ENCODE data around the gene CREBRF. TPM values are rescaled to one million over a fixed set of nuclear protein-coding genes. Genes with fewer than 3 reads are reported as not detected.
"Not testable (repeated sequence)": the region's sequence is repeated elsewhere in the genome, so short reads cannot be mapped to it uniquely, and the experiment has no call there.

The CREBRF gene
- total RNA-seq, 2 experiments from 2014 or later, result 92.7 to 99.6 TPM

- ChIA-PET CTCF (interaction anchor here (0.7 kb wide), 1 partner anchor 308 kb away, joined by 3 read pairs; no protein-coding TSS in a partner anchor), POLR2A (interaction anchor here (0.9 to 1.3 kb wide), 2 partner anchors 7 to 272 kb away, joined by 3 to 5 read pairs; no protein-coding TSS in a partner anchor)
- DNase-seq, result no peak
- Mint-ChIP-seq H3K4me3 (no peak overlapping the region), H3K27ac (no peak overlapping the region), H3K9me3 (no peaks in the 10 kb centered on the region), H3K36me3 (ENCODE audit: low read depth) (no peaks in the 10 kb centered on the region), H3K4me1 (ENCODE audit: low read depth) (peaks cover 28% of the 10 kb centered on the region), H3K27me3 (no peaks in the 10 kb centered on the region)
- intact Hi-C loops (cut with DNase I, micrococcal nuclease), result no loop called here
- Histone ChIP-seq H3K27ac (ENCODE audit: low read depth in 1 of 2, low read length in 2 of 2) (no peak overlapping the region), H3K27me3 (ENCODE audit: control insufficient read depth in 1 of 2, insufficient read depth in 2 of 2, low read length in 2 of 2) (no peaks in the 10 kb centered on the region), H3K4me1 (ENCODE audit: insufficient read depth, low read length) (peaks cover 7% of the 10 kb centered on the region), H3K36me3 (ENCODE audit: insufficient read depth, low read length) (no peaks in the 10 kb centered on the region), H3K4me3 (ENCODE audit: low read length) (no peak overlapping the region), H3K9me3 (ENCODE audit: control insufficient read depth in 1 of 2, insufficient read depth in 1 of 2, low read length in 2 of 2) (no peaks in the 10 kb centered on the region)
- TF ChIP-seq CTCF (IDR thresholded peaks at IDR 0.05), result no peak
- no peak for ATAC-seq (ENCODE audit: poor library complexity)
Observed at GRCh38 chr5:173042763-173043107, 13.4 kb upstream of the CREBRF start.

GRCh38 chr5:173045474-173045873 lies 10.7 kb upstream of the CREBRF start:
- CTCF ChIA-PET, result interaction anchor here (0.5 kb wide), 1 partner anchor 98 kb away, joined by 3 read pairs; no protein-coding TSS in a partner anchor

GRCh38 chr5:173047096-173047837 lies 8.9 kb upstream of the CREBRF start:
- H3K4me1 ChIP-seq (ENCODE audit: insufficient read depth, low read length); CTCF ChIA-PET; H3K27me3 Mint-ChIP-seq; H3K4me3 ChIP-seq (ENCODE audit: low read length); H3K4me3 Mint-ChIP-seq; H3K9me3 Mint-ChIP-seq; H3K36me3 ChIP-seq (ENCODE audit: insufficient read depth, low read length); H3K27ac Mint-ChIP-seq; H3K27me3 ChIP-seq (ENCODE audit: control insufficient read depth in 1 of 2, insufficient read depth in 2 of 2, low read length in 2 of 2); intact Hi-C loops (cut with DNase I, micrococcal nuclease); H3K27ac ChIP-seq (ENCODE audit: low read depth in 1 of 2, low read length in 2 of 2); H3K36me3 Mint-ChIP-seq (ENCODE audit: low read depth); DNase-seq; ATAC-seq (ENCODE audit: poor library complexity); H3K4me1 Mint-ChIP-seq (ENCODE audit: low read depth); H3K9me3 ChIP-seq (ENCODE audit: control insufficient read depth in 1 of 2, insufficient read depth in 1 of 2, low read length in 2 of 2): not testable (repeated sequence)
- POLR2A ChIA-PET, result interaction anchor here (1.0 kb wide), 1 partner anchor 11 kb away, joined by 4 read pairs; no protein-coding TSS in a partner anchor

More at GRCh38 chr5:173045474-173045873, 10.7 kb upstream of the CREBRF start:
- Mint-ChIP-seq H3K27me3 (no peaks in the 10 kb centered on the region), H3K4me1 (ENCODE audit: low read depth) (peaks cover 7% of the 10 kb centered on the region), H3K27ac (no peak overlapping the region), H3K9me3 (no peaks in the 10 kb centered on the region), H3K36me3 (ENCODE audit: low read depth) (no peaks in the 10 kb centered on the region), H3K4me3 (no peak overlapping the region)
- Histone ChIP-seq H3K27me3 (ENCODE audit: control insufficient read depth in 1 of 2, insufficient read depth in 2 of 2, low read length in 2 of 2) (no peaks in the 10 kb centered on the region), H3K4me3 (ENCODE audit: low read length) (no peak overlapping the region), H3K27ac (ENCODE audit: low read depth in 1 of 2, low read length in 2 of 2) (no peak overlapping the region), H3K9me3 (ENCODE audit: control insufficient read depth in 1 of 2, insufficient read depth in 1 of 2, low read length in 2 of 2) (no peaks in the 10 kb centered on the region), H3K36me3 (ENCODE audit: insufficient read depth, low read length) (no peaks in the 10 kb centered on the region), H3K4me1 (ENCODE audit: insufficient read depth, low read length) (no peaks in the 10 kb centered on the region)
- intact Hi-C loops (cut with DNase I, micrococcal nuclease), result no loop called here
- POLR2A ChIA-PET, result interaction anchor here (1.3 kb wide), 1 partner anchor 10 kb away, joined by 3 read pairs; no protein-coding TSS in a partner anchor
- ATAC-seq (ENCODE audit: poor library complexity) (no peak), DNase-seq (no peak)
- TF ChIP-seq CTCF (IDR thresholded peaks at IDR 0.05), result no peak

GRCh38 chr5:173047838-173048105 lies 8.4 kb upstream of the CREBRF start:
- TF ChIP-seq CTCF (IDR thresholded peaks at IDR 0.05), result no peak
- Mint-ChIP-seq H3K4me1 (ENCODE audit: low read depth) (no peaks in the 10 kb centered on the region), H3K4me3 (no peak overlapping the region), H3K27me3 (no peaks in the 10 kb centered on the region), H3K36me3 (ENCODE audit: low read depth) (no peaks in the 10 kb centered on the region), H3K9me3 (no peaks in the 10 kb centered on the region), H3K27ac (no peak overlapping the region)
- Histone ChIP-seq H3K9me3 (ENCODE audit: control insufficient read depth in 1 of 2, insufficient read depth in 1 of 2, low read length in 2 of 2) (no peaks in the 10 kb centered on the region), H3K36me3 (ENCODE audit: insufficient read depth, low read length) (no peaks in the 10 kb centered on the region), H3K4me3 (ENCODE audit: low read length) (no peak overlapping the region), H3K27ac (ENCODE audit: low read depth in 1 of 2, low read length in 2 of 2) (no peak overlapping the region), H3K4me1 (ENCODE audit: insufficient read depth, low read length) (no peaks in the 10 kb centered on the region), H3K27me3 (ENCODE audit: control insufficient read depth in 1 of 2, insufficient read depth in 2 of 2, low read length in 2 of 2) (no peaks in the 10 kb centered on the region)
- CTCF ChIA-PET, result no interaction called here
- POLR2A ChIA-PET, result no interaction called here
- no peak for DNase-seq
- intact Hi-C loops (cut with DNase I, micrococcal nuclease), result no loop called here
- ATAC-seq (ENCODE audit: poor library complexity), result no peak

Data from CD4-positive, alpha-beta T cell (primary cell).